ENCODE data around the gene CREB1.
"Not testable (repeated sequence)": the region's sequence is repeated elsewhere in the genome, so short reads cannot be mapped to it uniquely, and the experiment has no call there.

Gene CREB1

DNA sequence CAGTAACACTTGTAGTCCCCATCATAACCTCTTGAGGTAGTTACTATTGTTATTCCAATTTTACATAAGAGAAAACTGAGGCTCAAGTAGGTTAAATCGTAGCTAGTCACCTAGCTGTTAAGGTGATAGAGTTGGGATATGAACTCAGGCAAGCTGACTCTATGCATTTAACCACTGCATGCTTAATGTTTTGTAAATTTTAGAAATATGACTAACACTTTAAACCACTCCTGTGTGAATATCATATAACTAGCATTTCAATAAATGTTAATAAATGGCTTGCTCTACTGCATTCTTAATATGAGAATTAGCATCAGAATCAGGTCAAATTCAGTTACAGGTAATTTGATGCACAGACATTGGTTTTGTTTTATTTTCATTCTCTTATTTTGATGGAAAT is 35.6 kb upstream of the CREB1 start:
- H3K4me3 ChIP-seq (ENCODE audit: severe bottlenecking) = no peak overlapping the region
- no peaks in the 10 kb centered on the region for H3K27me3 ChIP-seq (ENCODE audit: insufficient read depth, poor library complexity, severe bottlenecking)
- TF ChIP-seq, protein P1, sequence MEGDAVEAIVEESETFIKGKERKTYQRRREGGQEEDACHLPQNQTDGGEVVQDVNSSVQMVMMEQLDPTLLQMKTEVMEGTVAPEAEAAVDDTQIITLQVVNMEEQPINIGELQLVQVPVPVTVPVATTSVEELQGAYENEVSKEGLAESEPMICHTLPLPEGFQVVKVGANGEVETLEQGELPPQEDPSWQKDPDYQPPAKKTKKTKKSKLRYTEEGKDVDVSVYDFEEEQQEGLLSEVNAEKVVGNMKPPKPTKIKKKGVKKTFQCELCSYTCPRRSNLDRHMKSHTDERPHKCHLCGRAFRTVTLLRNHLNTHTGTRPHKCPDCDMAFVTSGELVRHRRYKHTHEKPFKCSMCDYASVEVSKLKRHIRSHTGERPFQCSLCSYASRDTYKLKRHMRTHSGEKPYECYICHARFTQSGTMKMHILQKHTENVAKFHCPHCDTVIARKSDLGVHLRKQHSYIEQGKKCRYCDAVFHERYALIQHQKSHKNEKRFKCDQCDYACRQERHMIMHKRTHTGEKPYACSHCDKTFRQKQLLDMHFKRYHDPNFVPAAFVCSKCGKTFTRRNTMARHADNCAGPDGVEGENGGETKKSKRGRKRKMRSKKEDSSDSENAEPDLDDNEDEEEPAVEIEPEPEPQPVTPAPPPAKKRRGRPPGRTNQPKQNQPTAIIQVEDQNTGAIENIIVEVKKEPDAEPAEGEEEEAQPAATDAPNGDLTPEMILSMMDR (IDR thresholded peaks at IDR 0.05; ENCODE audit: poor library complexity, severe bottlenecking) = no peak
- H3K9me3 ChIP-seq (ENCODE audit: severe bottlenecking) = no peaks in the 10 kb centered on the region
- no peak for DNase-seq (ENCODE audit: low spot score)
- H3K4me1 ChIP-seq (ENCODE audit: insufficient read depth, poor library complexity, severe bottlenecking) = peaks cover 2% of the 10 kb centered on the region
- H3K27ac ChIP-seq (ENCODE audit: poor library complexity, severe bottlenecking) = no peak overlapping the region
- no peak for ATAC-seq (ENCODE audit: low read depth)
- no peaks in the 10 kb centered on the region for H3K36me3 ChIP-seq (ENCODE audit: low read depth)

DNA sequence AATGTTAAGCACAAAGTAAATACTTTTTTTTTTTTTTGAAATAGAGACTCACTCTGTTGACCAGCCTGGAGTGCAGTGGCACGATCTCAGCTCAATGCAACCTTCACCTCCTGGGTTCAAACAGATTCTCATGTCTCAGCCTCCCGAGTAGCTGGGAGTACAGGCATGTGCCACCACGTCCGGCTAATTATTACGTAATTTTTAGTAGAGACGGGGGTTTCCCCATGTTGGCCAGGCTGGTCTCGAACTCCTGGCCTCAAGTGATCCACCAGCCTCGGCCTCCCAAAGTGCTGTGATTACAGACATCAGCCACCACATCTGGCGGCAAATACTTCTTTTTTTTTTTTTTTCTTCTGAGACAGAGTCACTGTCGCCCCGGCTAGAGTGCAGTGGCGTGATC is 32.8 kb upstream of the CREB1 start:
- H3K36me3 ChIP-seq (ENCODE audit: low read depth); DNase-seq (ENCODE audit: low spot score); ATAC-seq (ENCODE audit: low read depth); H3K4me3 ChIP-seq (ENCODE audit: severe bottlenecking); H3K9me3 ChIP-seq (ENCODE audit: severe bottlenecking); H3K4me1 ChIP-seq (ENCODE audit: insufficient read depth, poor library complexity, severe bottlenecking); H3K27ac ChIP-seq (ENCODE audit: poor library complexity, severe bottlenecking); H3K27me3 ChIP-seq (ENCODE audit: insufficient read depth, poor library complexity, severe bottlenecking): not testable (repeated sequence)

DNA sequence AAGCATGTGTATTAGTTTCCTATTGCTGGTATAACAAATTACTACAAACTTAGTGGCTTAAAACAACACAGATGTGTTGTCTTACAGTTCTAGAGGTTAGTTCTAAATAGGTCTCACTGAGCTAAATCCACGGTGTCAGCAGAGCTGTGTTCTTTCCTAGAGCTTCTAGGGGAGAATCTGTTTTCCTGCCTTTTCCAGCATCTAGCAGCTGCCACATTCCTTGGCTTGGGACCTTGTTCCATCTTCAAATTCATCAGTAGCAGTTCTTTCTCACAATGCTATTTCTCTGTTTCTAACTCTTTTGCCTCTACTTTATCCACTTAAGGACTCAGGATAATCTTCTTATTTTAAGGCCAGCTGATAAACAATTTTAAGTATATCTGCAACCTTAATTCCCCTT is 32.2 kb upstream of the CREB1 start:
- H3K4me1 ChIP-seq (ENCODE audit: insufficient read depth, poor library complexity, severe bottlenecking) = no peaks in the 10 kb centered on the region
- no peaks in the 10 kb centered on the region for H3K9me3 ChIP-seq (ENCODE audit: severe bottlenecking)
- no peaks in the 10 kb centered on the region for H3K36me3 ChIP-seq (ENCODE audit: low read depth)
- no peak overlapping the region for H3K27ac ChIP-seq (ENCODE audit: poor library complexity, severe bottlenecking)
- DNase-seq (ENCODE audit: low spot score) (no peak), ATAC-seq (ENCODE audit: low read depth) (no peak)
- TF ChIP-seq, protein P1 (IDR thresholded peaks at IDR 0.05; ENCODE audit: poor library complexity, severe bottlenecking) = no peak
- no peak overlapping the region for H3K4me3 ChIP-seq (ENCODE audit: severe bottlenecking)
- no peaks in the 10 kb centered on the region for H3K27me3 ChIP-seq (ENCODE audit: insufficient read depth, poor library complexity, severe bottlenecking)

DNA sequence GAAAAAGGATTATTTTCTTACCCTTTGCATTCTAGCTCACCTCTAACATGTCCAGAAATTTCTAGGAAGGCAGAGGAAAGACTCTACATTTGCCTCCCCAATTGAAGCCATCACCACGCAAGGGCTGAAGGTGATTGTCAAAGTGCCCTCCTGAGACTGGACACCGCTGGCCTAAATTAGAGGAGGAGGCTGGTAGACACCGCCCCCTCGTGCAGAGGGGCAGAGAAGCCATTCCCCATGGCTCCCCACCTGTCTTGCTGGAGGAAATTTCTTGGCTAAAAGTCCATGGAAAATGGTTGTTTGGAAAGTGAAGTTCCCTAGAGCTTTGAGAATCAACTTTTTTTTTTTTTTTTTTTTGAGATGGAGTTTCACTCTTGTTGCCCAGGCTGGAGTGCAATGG is 31.3 kb upstream of the CREB1 start:
- no peak for ATAC-seq (ENCODE audit: low read depth)
- Histone ChIP-seq H3K27me3 (ENCODE audit: insufficient read depth, poor library complexity, severe bottlenecking) (no peaks in the 10 kb centered on the region), H3K27ac (ENCODE audit: poor library complexity, severe bottlenecking) (no peak overlapping the region), H3K9me3 (ENCODE audit: severe bottlenecking) (no peaks in the 10 kb centered on the region), H3K4me1 (ENCODE audit: insufficient read depth, poor library complexity, severe bottlenecking) (no peaks in the 10 kb centered on the region), H3K36me3 (ENCODE audit: low read depth) (no peaks in the 10 kb centered on the region), H3K4me3 (ENCODE audit: severe bottlenecking) (no peak overlapping the region)
- DNase-seq (ENCODE audit: low spot score) = no peak
- TF ChIP-seq, protein P1 (IDR thresholded peaks at IDR 0.05; ENCODE audit: poor library complexity, severe bottlenecking) = no peak

DNA sequence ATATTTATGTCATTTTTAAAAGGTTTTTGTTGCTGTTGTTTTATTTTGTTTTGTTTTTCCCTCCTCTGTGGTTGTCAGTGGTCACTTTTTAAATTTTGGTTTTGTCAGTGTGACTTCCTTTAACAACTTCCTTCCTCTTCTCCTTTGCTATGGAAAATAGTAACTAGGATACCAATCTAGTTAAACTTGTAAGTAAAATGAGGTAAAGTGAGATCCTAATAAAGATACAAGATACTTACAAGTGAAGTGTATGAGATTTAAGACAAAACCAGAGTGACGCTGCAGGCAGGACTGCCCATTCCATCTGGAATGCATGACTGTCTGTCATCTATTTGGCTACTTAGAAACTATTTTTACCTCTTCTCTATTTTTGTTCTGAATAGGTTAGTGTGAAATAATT is 30.6 kb upstream of the CREB1 start:
- Histone ChIP-seq H3K27me3 (ENCODE audit: insufficient read depth, poor library complexity, severe bottlenecking) (no peaks in the 10 kb centered on the region), H3K4me1 (ENCODE audit: insufficient read depth, poor library complexity, severe bottlenecking) (peaks cover 5% of the 10 kb centered on the region), H3K4me3 (ENCODE audit: severe bottlenecking) (no peak overlapping the region), H3K36me3 (ENCODE audit: low read depth) (no peaks in the 10 kb centered on the region), H3K27ac (ENCODE audit: poor library complexity, severe bottlenecking) (no peak overlapping the region), H3K9me3 (ENCODE audit: severe bottlenecking) (no peaks in the 10 kb centered on the region)
- no peak for ATAC-seq (ENCODE audit: low read depth)
- TF ChIP-seq, protein P1 (IDR thresholded peaks at IDR 0.05; ENCODE audit: poor library complexity, severe bottlenecking) = no peak
- no peak for DNase-seq (ENCODE audit: low spot score)

Data from RWPE2 (cell line).